ENCODE measurements around the gene FGR. TPM values are rescaled to one million over a fixed set of nuclear protein-coding genes. Genes with fewer than 3 reads are reported as not detected.

Gene FGR
- polyA plus RNA-seq, 1 of the 3 experiments (the other 2 are of a cell fraction), result not detected

DNA sequence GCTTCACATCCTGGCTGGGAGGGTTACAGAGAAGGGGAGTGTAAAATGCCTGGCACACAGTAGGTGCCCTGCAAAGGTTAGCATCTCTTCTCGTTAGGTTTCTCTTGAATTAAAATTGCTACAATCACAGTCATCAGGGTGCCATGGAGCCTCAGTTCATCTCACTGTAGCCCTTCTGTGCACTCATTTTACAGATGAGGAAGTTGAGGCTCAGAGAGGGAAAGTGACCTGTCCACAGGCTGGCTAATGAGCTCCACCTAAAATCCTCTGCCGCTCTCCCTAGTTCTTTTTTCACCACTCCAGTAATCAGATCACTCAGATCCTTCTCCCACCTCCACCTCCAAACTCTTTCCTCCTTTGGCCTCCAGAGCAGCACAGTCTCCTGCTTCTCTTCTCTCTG lies 17.6 kb downstream of the FGR start:
- WGBS (ENCODE audit: low lambda C conversion rate), result 81% methylated on average over 2 of the region's 2 CpGs
- CTCF ChIA-PET, result interaction anchor here (1.1 to 22.9 kb wide), 4 partner anchors 11 to 222 kb away, joined by 3 to 526 read pairs (median 36); partner anchors contain the start of genes AHDC1 and IFI6

More for the DNA sequence above, 17.6 kb downstream of the FGR start:
- Histone ChIP-seq H3K9me2 (no peaks in the 10 kb centered on the region), H4K20me1 (ENCODE audit: insufficient read depth) (no peaks in the 10 kb centered on the region), H3K4me2 (no peak overlapping the region), H3K9ac (no peak overlapping the region), H3K9me3 (no peaks in the 10 kb centered on the region), H3K27ac (ENCODE audit: low read depth in 2 of 2, low read length in 1 of 2) (no peak overlapping the region), H3K36me3 (replicated peaks in 1 of 2; ENCODE audit: control insufficient read depth in 1 of 2, insufficient read depth in 2 of 2, low read length in 1 of 2) (no peaks in the 10 kb centered on the region), H3F3A (replicated peaks; ENCODE audit: insufficient read depth) (no peaks in the 10 kb centered on the region), H2AFZ (ENCODE audit: low read depth) (no peak overlapping the region), H3K4me3 (ENCODE audit: low read depth in 2 of 2, low read length in 1 of 2) (no peak overlapping the region), H3K27me3 (ENCODE audit: insufficient read depth) (no peaks in the 10 kb centered on the region), H3K79me2 (ENCODE audit: insufficient read depth) (no peaks in the 10 kb centered on the region), H3K4me1 (ENCODE audit: control insufficient read depth in 1 of 2, insufficient read depth in 2 of 2, low read depth in 1 of 2, low read length in 1 of 2) (peaks cover 4 to 9% of the 10 kb centered on the region in 2 experiments; a peak in 1 of 4 replicates)
- DNase-seq, result no peak
- TF ChIP-seq RCOR1 (IDR thresholded peaks at IDR 0.05; ENCODE audit: low read length) (no peak), YY1 (IDR thresholded peaks at IDR 0.05; ENCODE audit: low read depth) (no peak), EZH2phosphoT487 (IDR thresholded peaks at IDR 0.05; ENCODE audit: borderline replicate concordance, low read depth) (no peak), TCF12 (IDR thresholded peaks at IDR 0.05) (no peak), USF2 (IDR thresholded peaks at IDR 0.05; ENCODE audit: borderline replicate concordance, low read depth, low read length) (no peak), FOXJ3 (CRISPR knock-in tag; IDR thresholded peaks at IDR 0.05) (no peak), NRF1 (IDR thresholded peaks at IDR 0.05; ENCODE audit: low read depth, low read length) (no peak), FOXM1 (IDR thresholded peaks at IDR 0.05; ENCODE audit: low read depth) (no peak), POLR2AphosphoS5 (IDR thresholded peaks at IDR 0.05; ENCODE audit: low read depth, low read length) (no peak), GATA2 (CRISPR knock-in tag; IDR thresholded peaks at IDR 0.05) (no peak), CTCF (IDR thresholded peaks at IDR 0.05) (no peak), MAX (IDR thresholded peaks at IDR 0.05; ENCODE audit: low read depth) (no peak), ZBTB33 (IDR thresholded peaks at IDR 0.05; ENCODE audit: borderline replicate concordance, low read depth) (no peak)
- POLR2A ChIA-PET, result no interaction called here
